ENCODE results near the gene PIGH.
"Not testable (repeated sequence)": the region's sequence is repeated elsewhere in the genome, so short reads cannot be mapped to it uniquely, and the experiment has no call there.

PIGH gene

GRCh38 chr14:67607646-67608045 lies 7.6 kb upstream of the PIGH start:
- DNase-seq: no peak

GRCh38 chr14:67602995-67603545 lies 3.0 kb upstream of the PIGH start:
- no peak for DNase-seq

GRCh38 chr14:67602076-67602475 lies 2.0 kb upstream of the PIGH start:
- DNase-seq: peak; percentile 25

- DNase-seq: not testable (repeated sequence)
Measured at GRCh38 chr14:67600562-67600974, 500 bp upstream of the PIGH start.

- DNase-seq: no peak
Measured at GRCh38 chr14:67595392-67595791, 4.7 kb downstream of the PIGH start.

GRCh38 chr14:67593650-67594049 lies 6.4 kb downstream of the PIGH start:
- DNase-seq: not testable (repeated sequence)

GRCh38 chr14:67589204-67589770 lies 10.8 kb downstream of the PIGH start:
- DNase-seq: no peak

- DNase-seq: peak; percentile 30
Measured at GRCh38 chr14:67586369-67586768, 13.7 kb downstream of the PIGH start.

- DNase-seq: no peak
Measured at GRCh38 chr14:67584978-67585377, 15.1 kb downstream of the PIGH start.

- DNase-seq: peak; percentile 46
Measured at GRCh38 chr14:67583711-67584644, 16.1 kb downstream of the PIGH start.

- no peak for DNase-seq
Measured at GRCh38 chr14:67582061-67582460, 18.0 kb downstream of the PIGH start.

- DNase-seq: no peak
Measured at GRCh38 chr14:67581643-67582042, 18.4 kb downstream of the PIGH start.

- DNase-seq: no peak
Measured at GRCh38 chr14:67580336-67581171, 19.5 kb downstream of the PIGH start.

GRCh38 chr14:67579636-67580035 lies 20.4 kb downstream of the PIGH start:
- no peak for DNase-seq

- no peak for DNase-seq
Measured at GRCh38 chr14:67579040-67579439, 21.0 kb downstream of the PIGH start.

GRCh38 chr14:67577909-67578749 lies 21.9 kb downstream of the PIGH start:
- DNase-seq: no peak

- DNase-seq: no peak
Measured at GRCh38 chr14:67577181-67577808, 22.8 kb downstream of the PIGH start.

GRCh38 chr14:67576216-67576955 lies 23.7 kb downstream of the PIGH start:
- no peak for DNase-seq

GRCh38 chr14:67575684-67576083 lies 24.4 kb downstream of the PIGH start:
- peak; percentile 73 for DNase-seq

GRCh38 chr14:67574806-67575205 lies 25.3 kb downstream of the PIGH start:
- peak; percentile 2 for DNase-seq

- DNase-seq: no peak
Measured at GRCh38 chr14:67574156-67574555, 25.9 kb downstream of the PIGH start.

Data from inflammatory macrophage treated with lipopolysaccharide for 4 hours (primary cell).